ENCODE results near the gene NANOS3. TPM values are rescaled to one million over a fixed set of nuclear protein-coding genes. Genes with fewer than 3 reads are reported as not detected.

Gene NANOS3
- total RNA-seq, 2 donors from 2014 or later, result 0.64 TPM; not detected in 1

DNA sequence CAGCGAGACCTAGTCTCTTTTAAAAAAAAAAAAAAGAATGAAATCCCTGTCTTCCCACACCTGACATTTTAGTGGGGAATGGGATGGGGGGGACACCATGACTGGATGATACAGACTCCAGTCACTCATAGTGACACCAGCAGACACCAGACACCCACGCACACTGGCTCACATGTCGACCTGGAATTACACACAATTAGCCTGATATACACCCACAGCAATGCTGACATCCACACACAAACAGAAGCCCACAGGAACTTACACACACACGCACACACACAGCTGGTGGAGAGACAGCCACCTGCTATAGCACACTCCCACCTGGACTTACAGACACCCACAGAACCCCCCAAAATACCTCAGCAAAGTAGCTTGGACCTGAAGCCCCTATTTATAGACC is 8.3 kb upstream of the NANOS3 start:
- H3K27ac ChIP-seq (ENCODE audit: low read depth, low read length), result no peak overlapping the region
- H3K36me3 ChIP-seq (ENCODE audit: control insufficient read depth, insufficient read depth, low read length), result no peaks in the 10 kb centered on the region
- H3K4me3 ChIP-seq (ENCODE audit: low read length), result no peak overlapping the region
- no peak for DNase-seq
- TF ChIP-seq, protein P1, sequence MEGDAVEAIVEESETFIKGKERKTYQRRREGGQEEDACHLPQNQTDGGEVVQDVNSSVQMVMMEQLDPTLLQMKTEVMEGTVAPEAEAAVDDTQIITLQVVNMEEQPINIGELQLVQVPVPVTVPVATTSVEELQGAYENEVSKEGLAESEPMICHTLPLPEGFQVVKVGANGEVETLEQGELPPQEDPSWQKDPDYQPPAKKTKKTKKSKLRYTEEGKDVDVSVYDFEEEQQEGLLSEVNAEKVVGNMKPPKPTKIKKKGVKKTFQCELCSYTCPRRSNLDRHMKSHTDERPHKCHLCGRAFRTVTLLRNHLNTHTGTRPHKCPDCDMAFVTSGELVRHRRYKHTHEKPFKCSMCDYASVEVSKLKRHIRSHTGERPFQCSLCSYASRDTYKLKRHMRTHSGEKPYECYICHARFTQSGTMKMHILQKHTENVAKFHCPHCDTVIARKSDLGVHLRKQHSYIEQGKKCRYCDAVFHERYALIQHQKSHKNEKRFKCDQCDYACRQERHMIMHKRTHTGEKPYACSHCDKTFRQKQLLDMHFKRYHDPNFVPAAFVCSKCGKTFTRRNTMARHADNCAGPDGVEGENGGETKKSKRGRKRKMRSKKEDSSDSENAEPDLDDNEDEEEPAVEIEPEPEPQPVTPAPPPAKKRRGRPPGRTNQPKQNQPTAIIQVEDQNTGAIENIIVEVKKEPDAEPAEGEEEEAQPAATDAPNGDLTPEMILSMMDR (conservative IDR thresholded peaks at IDR 0.05), result no peak
- peaks cover 5% of the 10 kb centered on the region for H3K4me1 Mint-ChIP-seq
- no peak overlapping the region for H3K9ac ChIP-seq (ENCODE audit: extremely low read depth, low read length, poor library complexity, severe bottlenecking)
- no peak overlapping the region for H3K27ac Mint-ChIP-seq
- H3K4me3 Mint-ChIP-seq, result no peak overlapping the region
- no peaks in the 10 kb centered on the region for H3K36me3 Mint-ChIP-seq (ENCODE audit: low read depth)
- H3K27me3 Mint-ChIP-seq (ENCODE audit: insufficient read depth), result peaks cover 77% of the 10 kb centered on the region
- 81% methylated on average over 3 of the region's 4 CpGs; no CpG with 5 or more reads in 1 of the 2 experiments for WGBS, 2 experiments (ENCODE audit: insufficient coverage in 1 of 2, insufficient read length in 1 of 2)
- H3K4me1 ChIP-seq (ENCODE audit: control insufficient read depth, insufficient read depth, low read length), result no peaks in the 10 kb centered on the region
- no peaks in the 10 kb centered on the region for H3K9me3 ChIP-seq (ENCODE audit: control insufficient read depth, low read length)
- peaks cover 58% of the 10 kb centered on the region for H3K27me3 ChIP-seq (ENCODE audit: control insufficient read depth, insufficient read depth, low read length, poor library complexity, severe bottlenecking)
- H3K9me3 Mint-ChIP-seq, result no peaks in the 10 kb centered on the region

DNA sequence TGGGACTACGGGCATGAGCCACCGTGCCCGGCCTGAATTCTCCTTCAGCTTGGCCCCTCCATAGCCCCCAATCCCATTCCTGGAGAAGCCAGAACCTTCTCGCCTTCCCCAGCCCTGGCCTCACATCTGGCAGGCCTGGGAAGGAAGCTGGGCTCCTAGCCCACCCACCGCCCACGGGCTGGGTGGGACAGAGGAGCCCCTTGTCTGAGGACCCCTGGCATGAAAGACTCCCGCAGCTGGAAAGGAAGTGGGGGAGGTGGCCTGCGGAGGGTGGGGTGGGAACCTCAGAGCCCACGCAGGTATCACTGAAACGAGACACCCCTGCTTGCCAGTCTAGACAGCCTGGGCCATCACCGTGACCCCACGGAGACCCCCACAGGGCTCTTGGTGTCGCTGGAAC is 7.7 kb upstream of the NANOS3 start:
- no peak overlapping the region for H3K27ac ChIP-seq (ENCODE audit: low read depth, low read length)
- 88 to 89% methylated on average over 8 to 13 of the region's 13 CpGs for WGBS, 2 experiments (ENCODE audit: insufficient coverage in 1 of 2, insufficient read length in 1 of 2)
- TF ChIP-seq, protein P1 (conservative IDR thresholded peaks at IDR 0.05), result no peak
- no peaks in the 10 kb centered on the region for H3K36me3 ChIP-seq (ENCODE audit: control insufficient read depth, insufficient read depth, low read length)
- peaks cover 6% of the 10 kb centered on the region for H3K4me1 Mint-ChIP-seq
- H3K27me3 Mint-ChIP-seq (ENCODE audit: insufficient read depth), result peaks cover 76% of the 10 kb centered on the region
- no peak overlapping the region for H3K4me3 Mint-ChIP-seq
- H3K9ac ChIP-seq (ENCODE audit: extremely low read depth, low read length, poor library complexity, severe bottlenecking), result no peak overlapping the region
- no peaks in the 10 kb centered on the region for H3K9me3 Mint-ChIP-seq
- no peak overlapping the region for H3K27ac Mint-ChIP-seq
- no peaks in the 10 kb centered on the region for H3K9me3 ChIP-seq (ENCODE audit: control insufficient read depth, low read length)
- no peak overlapping the region for H3K4me3 ChIP-seq (ENCODE audit: low read length)
- no peaks in the 10 kb centered on the region for H3K36me3 Mint-ChIP-seq (ENCODE audit: low read depth)
- H3K4me1 ChIP-seq (ENCODE audit: control insufficient read depth, insufficient read depth, low read length), result no peaks in the 10 kb centered on the region
- H3K27me3 ChIP-seq (ENCODE audit: control insufficient read depth, insufficient read depth, low read length, poor library complexity, severe bottlenecking), result peaks cover 58% of the 10 kb centered on the region
- DNase-seq, result no peak

DNA sequence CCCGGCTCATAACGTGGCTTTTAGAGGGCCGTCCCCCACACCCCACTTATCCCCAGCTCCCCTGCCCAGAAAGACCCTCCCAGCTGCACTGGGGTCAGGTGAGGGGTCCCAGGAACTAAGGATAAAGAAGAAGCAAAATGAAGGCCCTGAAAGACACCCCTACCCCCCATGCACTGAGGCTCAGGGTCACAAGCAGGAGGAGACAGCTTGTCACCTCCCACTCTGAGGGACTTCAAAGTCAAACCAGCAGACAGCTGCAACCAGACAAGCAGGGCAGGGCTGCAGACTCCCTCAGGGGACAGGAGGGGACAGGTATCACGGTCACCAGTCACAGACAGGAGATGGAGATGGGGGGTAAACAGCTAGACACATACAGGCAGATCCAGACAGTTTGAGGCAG is 6.1 kb upstream of the NANOS3 start:
- Mint-ChIP-seq H3K27me3 (ENCODE audit: insufficient read depth) (peaks cover 86% of the 10 kb centered on the region), H3K36me3 (ENCODE audit: low read depth) (no peaks in the 10 kb centered on the region), H3K4me1 (peaks cover 8% of the 10 kb centered on the region), H3K4me3 (no peak overlapping the region), H3K27ac (no peak overlapping the region), H3K9me3 (no peaks in the 10 kb centered on the region)
- no peak overlapping the region for H3K9ac ChIP-seq (ENCODE audit: extremely low read depth, low read length, poor library complexity, severe bottlenecking)
- DNase-seq, result no peak
- H3K4me3 ChIP-seq (ENCODE audit: low read length), result no peak overlapping the region
- H3K36me3 ChIP-seq (ENCODE audit: control insufficient read depth, insufficient read depth, low read length), result no peaks in the 10 kb centered on the region
- 78 to 91% methylated on average over 1 to 4 of the region's 4 CpGs for WGBS, 2 experiments (ENCODE audit: insufficient coverage in 1 of 2, insufficient read length in 1 of 2)
- H3K27me3 ChIP-seq (ENCODE audit: control insufficient read depth, insufficient read depth, low read length, poor library complexity, severe bottlenecking), result peaks cover 50% of the 10 kb centered on the region
- TF ChIP-seq, protein P1 (conservative IDR thresholded peaks at IDR 0.05), result no peak
- H3K9me3 ChIP-seq (ENCODE audit: control insufficient read depth, low read length), result no peaks in the 10 kb centered on the region
- no peak overlapping the region for H3K27ac ChIP-seq (ENCODE audit: low read depth, low read length)
- no peaks in the 10 kb centered on the region for H3K4me1 ChIP-seq (ENCODE audit: control insufficient read depth, insufficient read depth, low read length)

Data from endodermal cell (in vitro differentiated cells).